Skin epidermis (tissue), 12 donors: ENCODE measurements around the gene ANG.
"Not testable (repeated sequence)": the region's sequence is repeated elsewhere in the genome, so short reads cannot be mapped to it uniquely, and the experiment has no call there.

Source experiments
- H3K27ac ChIP-seq, 21 experiments: fragments of 200-600 bp; sonication (generic) in 11 of 21; one replicate each; pipeline ENCODE4 v1.5.0; 2020; ENCODE audit warnings: mild to moderate bottlenecking in 3 of 21, inconsistent platforms in 2 of 21, moderate library complexity in 2 of 21
- H3K4me3 ChIP-seq, 7 experiments: fragments of 200-600 bp; sonication (generic) in 2 of 7; one replicate each; pipeline ENCODE4 v1.5.0; 2020; ENCODE audit warnings: inconsistent platforms in 2 of 7, mild to moderate bottlenecking in 2 of 7, moderate library complexity in 1 of 7

The ANG gene

GRCh38 chr14:20688167-20688839 lies at the start of gene ANG:
Gene ANG (plus strand): TSS chr14:20688764. CDS start chr14:20693565, 4,801 bp downstream.
- Histone ChIP-seq H3K27ac (no peak within 1 kb of the TSS), H3K4me3 (no peak within 1 kb of the TSS)

- Histone ChIP-seq H3K27ac (no peak within 1 kb of the TSS), H3K4me3 (no peak within 1 kb of the TSS)
These were observed 47.0 kb upstream of the ANG start, which contains the start of gene OR6S1 for GRCh38 chr14:20641591-20641990. Gene OR6S1 (minus strand): TSS chr14:20641691. CDS start chr14:20641691, 0 bp downstream.

- no peak overlapping the region for H3K4me3 ChIP-seq
These were observed 46.4 kb upstream of the ANG start for GRCh38 chr14:20642182-20642581.

GRCh38 chr14:20642755-20643154 lies 45.8 kb upstream of the ANG start:
- not testable (repeated sequence) for H3K27ac ChIP-seq

More at GRCh38 chr14:20642182-20642581, 46.4 kb upstream of the ANG start:
- H3K27ac ChIP-seq = no peak overlapping the region

GRCh38 chr14:20644520-20644919 lies 44.0 kb upstream of the ANG start:
- Histone ChIP-seq H3K4me3 (no peak overlapping the region), H3K27ac (no peak overlapping the region)

More at GRCh38 chr14:20642755-20643154, 45.8 kb upstream of the ANG start:
- H3K4me3 ChIP-seq = not testable (repeated sequence)

- H3K27ac ChIP-seq = no peak overlapping the region
- no peak overlapping the region for H3K4me3 ChIP-seq
These were observed 43.1 kb upstream of the ANG start for GRCh38 chr14:20645481-20645880.

- Histone ChIP-seq H3K4me3 (no peak overlapping the region), H3K27ac (no peak overlapping the region)
These were observed 35.3 kb upstream of the ANG start for GRCh38 chr14:20652996-20653975.

GRCh38 chr14:20655851-20656250 lies 32.7 kb upstream of the ANG start:
- H3K4me3 ChIP-seq = no peak overlapping the region
- H3K27ac ChIP-seq = no peak overlapping the region

GRCh38 chr14:20656274-20656673 lies 32.3 kb upstream of the ANG start:
- H3K4me3 ChIP-seq = no peak overlapping the region
- H3K27ac ChIP-seq = no peak overlapping the region

- H3K27ac ChIP-seq = no peak overlapping the region
These were observed 31.1 kb upstream of the ANG start for GRCh38 chr14:20657216-20658211.

GRCh38 chr14:20658246-20658645 lies 30.3 kb upstream of the ANG start:
- Histone ChIP-seq H3K4me3 (no peak overlapping the region), H3K27ac (no peak overlapping the region)

More at GRCh38 chr14:20657216-20658211, 31.1 kb upstream of the ANG start:
- H3K4me3 ChIP-seq = no peak overlapping the region

- Histone ChIP-seq H3K4me3 (no peak overlapping the region), H3K27ac (no peak overlapping the region)
These were observed 29.2 kb upstream of the ANG start for GRCh38 chr14:20659336-20659735.

- H3K4me3 ChIP-seq = no peak overlapping the region
These were observed 28.7 kb upstream of the ANG start for GRCh38 chr14:20659813-20660395.

GRCh38 chr14:20661197-20661596 lies 27.4 kb upstream of the ANG start:
- Histone ChIP-seq H3K4me3 (no peak overlapping the region), H3K27ac (no peak overlapping the region)

More at GRCh38 chr14:20659813-20660395, 28.7 kb upstream of the ANG start:
- no peak overlapping the region for H3K27ac ChIP-seq

- peak overlapping the region in 6 of 7 experiments; percentile 8 to 35 (median 14) for H3K4me3 ChIP-seq
- no peak overlapping the region for H3K27ac ChIP-seq
These were observed 25.4 kb upstream of the ANG start for GRCh38 chr14:20662968-20663732.

GRCh38 chr14:20666400-20666961 lies 22.1 kb upstream of the ANG start:
- H3K27ac ChIP-seq, H3K4me3 ChIP-seq: not testable (repeated sequence)

GRCh38 chr14:20667957-20668356 lies 20.6 kb upstream of the ANG start:
- Histone ChIP-seq H3K27ac (peak overlapping the region in 2 of 21 experiments; percentile 21 to 31), H3K4me3 (no peak overlapping the region)

- no peak overlapping the region for H3K4me3 ChIP-seq
- no peak overlapping the region for H3K27ac ChIP-seq
These were observed 19.6 kb upstream of the ANG start for GRCh38 chr14:20668969-20669368.
